Fibroblast of lung (primary cell): ENCODE data around the gene SIX5. TPM values are rescaled to one million over a fixed set of nuclear protein-coding genes. Genes with fewer than 3 reads are reported as not detected.

ENCODE experiments used
- DNase-seq, 2 donors: peaks; one replicate each; pipeline versions ENCODE4 v3.0.0 to v3.0.0-alpha.2; 2010; ENCODE audit warnings: low read depth in 2 of 2
- H2AFZ ChIP-seq: 2 replicates; pipeline ENCODE4 v1.5.1; 2012; ENCODE audit warnings: low read length, control low read depth, inconsistent platforms
- H3K27ac ChIP-seq: 2 replicates; pipeline ENCODE4 v1.5.1; 2011; ENCODE audit warnings: low read length, control low read depth; ENCODE audit not compliant: insufficient read depth
- H3K27me3 ChIP-seq: 2 replicates; pipeline ENCODE4 v1.5.1; 2011; ENCODE audit warnings: mild to moderate bottlenecking, low read length; ENCODE audit not compliant: control insufficient read depth, insufficient read depth
- H3K36me3 ChIP-seq: 2 replicates; pipeline ENCODE4 v1.5.1; 2011; ENCODE audit warnings: low read length; ENCODE audit not compliant: control insufficient read depth, insufficient read depth
- H3K4me1 ChIP-seq: 2 replicates; pipeline ENCODE4 v1.5.1; 2011; ENCODE audit warnings: low read length; ENCODE audit not compliant: control insufficient read depth, insufficient read depth; ENCODE audit errors: extremely low read depth
- H3K4me2 ChIP-seq: 2 replicates; pipeline ENCODE4 v1.5.1; 2011; ENCODE audit warnings: low read length, control low read depth; ENCODE audit not compliant: insufficient read depth; ENCODE audit errors: extremely low read depth
- H3K4me3 ChIP-seq, 4 experiments: fragments of 200-600 bp in 1 of 4; sonication (generic) in 1 of 4; replicated peaks in 1 of 4; 2 replicates each; pipeline ENCODE4 v1.5.1; 2011 to 2016; ENCODE audit warnings: low read length in 4 of 4, low read depth in 3 of 4, mild to moderate bottlenecking in 3 of 4, control low read depth in 2 of 4, inconsistent platforms in 1 of 4, mixed read lengths in 1 of 4; ENCODE audit not compliant: insufficient read depth in 1 of 4; ENCODE audit errors: control extremely low read depth in 1 of 4
- H3K79me2 ChIP-seq: 2 replicates; pipeline ENCODE4 v1.5.1; 2012; ENCODE audit warnings: mild to moderate bottlenecking, low read length, inconsistent platforms; ENCODE audit not compliant: control insufficient read depth, insufficient read depth
- H3K9ac ChIP-seq: 2 replicates; pipeline ENCODE4 v1.5.1; 2011; ENCODE audit warnings: mild to moderate bottlenecking, low read length, control low read depth; ENCODE audit not compliant: insufficient read depth
- H3K9me3 ChIP-seq: 2 replicates; pipeline ENCODE4 v1.5.1; 2012; ENCODE audit warnings: low read depth, low read length; ENCODE audit not compliant: control insufficient read depth, insufficient read depth
- H4K20me1 ChIP-seq: 2 replicates; pipeline ENCODE4 v1.5.1; 2011; ENCODE audit warnings: low read length; ENCODE audit not compliant: control insufficient read depth, insufficient read depth; ENCODE audit errors: extremely low read depth
- CTCF ChIP-seq, 2 donors: IDR thresholded peaks in 1 of 2; conservative IDR thresholded peaks in 1 of 2; 1 replicate in 1 of 2; 2 replicates in 1 of 2; pipeline ENCODE4 v1.5.1; 2011 to 2012; ENCODE audit warnings: low read length in 2 of 2, control low read depth in 1 of 2, inconsistent platforms in 1 of 2, low read depth in 1 of 2, mild to moderate bottlenecking in 1 of 2
- EZH2 ChIP-seq: IDR thresholded peaks from 2 replicates; pipeline ENCODE4 v1.5.1; 2012; ENCODE audit warnings: low read length, control low read depth, mild to moderate bottlenecking; ENCODE audit errors: missing control alignments
- polyA minus RNA-seq: library from RNA; depleted of rRNA, polyadenylated mRNA; stranded (reverse); fragments of >200 nt; gene quantifications from 2 replicates; pipeline ENCODE4 v1.2.3, GENCODE V29; 2011; ENCODE audit warnings: low replicate concordance
- polyA plus RNA-seq, 2 donors: library from polyadenylated mRNA; depleted of rRNA in 1 of 2; stranded (reverse) in 1 of 2; unstranded in 1 of 2; fragments of >200 nt; gene quantifications; 2 replicates each; pipeline ENCODE4 v1.2.1, GENCODE V29; 2011 to 2012; ENCODE audit warnings: missing spikeins in 1 of 2
- total RNA-seq: library from RNA; depleted of rRNA; stranded (reverse); fragments of >200 nt; gene quantifications from 2 replicates; pipeline ENCODE4 v1.2.1, GENCODE V29; 2014

SIX5 gene
- total RNA-seq (10.7 and 11.6 TPM in 2 replicates), polyA plus RNA-seq (3.4 and 3.7 TPM in 2 replicates), polyA minus RNA-seq (14.8 and 17.8 TPM in 2 replicates)
- 4.6 and 5.3 TPM in 2 replicates for polyA plus RNA-seq (2012)

GRCh38 chr19:45768984-45769782 is at the start of gene SIX5:
SIX5 (minus strand) TSS chr19:45769252; CDS start chr19:45768844, 408 bp downstream.
- Histone ChIP-seq H3K36me3 (peaks cover 16% of the 10 kb centered on the region), H2AFZ (peak within 1 kb of the TSS; percentile 30), H3K4me2 (peak within 1 kb of the TSS; percentile 97), H3K9ac (peak within 1 kb of the TSS; percentile 79), H3K9me3 (no peaks in the 10 kb centered on the region), H4K20me1 (no peaks in the 10 kb centered on the region), H3K4me1 (peaks cover 24% of the 10 kb centered on the region), H3K4me3 (peak within 1 kb of the TSS; percentile 75 to 88 (median 81)), H3K79me2 (peaks cover 4% of the 10 kb centered on the region), H3K27me3 (no peaks in the 10 kb centered on the region), H3K27ac (peak within 1 kb of the TSS; percentile 92)
- peak; percentile 96 to 98 for DNase-seq
- no peak for TF ChIP-seq CTCF (conservative IDR thresholded peaks at IDR 0.05 in 1 of 2, IDR thresholded peaks at IDR 0.05 in 1 of 2; ENCODE audit: low read depth in 1 of 2, low read length in 2 of 2)
- TF ChIP-seq EZH2: no peak

DNA sequence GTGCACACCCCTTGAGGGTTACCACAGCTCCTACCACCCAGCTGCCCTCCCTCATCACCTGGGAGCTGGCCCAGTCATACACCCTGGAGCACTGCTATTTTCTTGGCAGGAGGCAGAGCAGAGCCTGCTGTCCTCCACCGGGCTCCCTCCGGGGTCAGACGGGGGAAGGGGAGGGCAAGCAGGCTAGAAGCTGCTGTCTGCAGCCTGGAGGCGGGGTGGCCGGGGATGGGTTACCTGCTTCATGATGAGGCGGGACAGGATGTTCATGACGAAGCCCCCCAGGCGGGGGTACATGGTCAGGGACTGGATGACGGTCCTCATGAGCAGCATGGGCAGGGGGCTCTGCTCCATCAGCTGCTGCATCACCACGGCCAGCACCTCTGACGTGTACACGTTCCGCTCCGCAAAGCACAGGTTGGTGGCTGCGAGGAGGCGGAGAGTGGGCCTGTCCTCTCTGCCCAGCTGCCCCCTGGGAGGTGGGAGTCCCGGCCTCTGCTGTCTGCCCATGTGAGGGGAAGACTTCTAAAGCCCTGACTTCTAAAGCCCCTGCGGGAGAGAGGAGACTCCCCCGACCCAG is 48.8 kb upstream of the SIX5 start:
- Histone ChIP-seq H3K27ac (no peak overlapping the region), H3K36me3 (peaks cover 15% of the 10 kb centered on the region), H3K4me2 (no peak overlapping the region), H2AFZ (no peak overlapping the region), H4K20me1 (no peaks in the 10 kb centered on the region), H3K4me1 (peaks cover 2% of the 10 kb centered on the region), H3K79me2 (no peaks in the 10 kb centered on the region), H3K27me3 (no peaks in the 10 kb centered on the region), H3K9me3 (no peaks in the 10 kb centered on the region), H3K9ac (no peak overlapping the region), H3K4me3 (no peak overlapping the region)
- no peak for DNase-seq
- TF ChIP-seq EZH2: no peak
- TF ChIP-seq CTCF (conservative IDR thresholded peaks at IDR 0.05 in 1 of 2, IDR thresholded peaks at IDR 0.05 in 1 of 2; ENCODE audit: low read depth in 1 of 2, low read length in 2 of 2): no peak

DNA sequence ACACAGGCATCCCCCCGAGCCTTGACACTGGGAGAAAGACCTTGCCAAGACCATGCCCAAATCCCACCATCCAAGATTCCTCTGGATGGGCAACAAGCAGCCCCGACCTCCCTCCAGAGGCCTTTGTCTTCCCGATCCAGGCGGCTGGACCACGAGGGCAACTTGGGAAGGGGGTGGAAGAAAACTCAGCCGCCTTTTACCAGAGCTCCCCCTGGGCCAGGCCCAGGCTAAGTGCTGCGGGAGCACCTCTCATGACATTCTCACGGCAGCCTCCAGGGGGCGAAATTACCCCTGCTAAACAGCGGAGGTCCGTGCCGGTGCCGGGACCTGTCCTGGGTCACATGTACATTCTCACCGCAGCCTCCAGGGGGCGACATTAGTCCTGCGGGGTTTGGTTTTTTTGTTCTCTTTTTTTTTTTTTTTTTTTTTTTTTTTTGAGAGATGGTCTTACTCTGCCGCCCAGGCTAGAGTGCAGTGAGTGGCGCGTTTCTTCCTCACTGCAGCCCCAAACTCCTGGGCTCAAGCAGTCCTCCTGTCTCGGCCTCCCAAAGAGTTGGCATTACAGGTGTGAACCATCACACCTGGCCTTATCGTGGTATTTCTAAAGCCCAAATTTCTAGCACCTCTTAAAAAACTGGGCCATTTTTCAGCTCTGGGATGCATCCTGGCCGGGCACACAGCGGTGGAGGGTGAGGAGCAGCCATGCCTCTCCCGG is 48.1 kb upstream of the SIX5 start:
- H4K20me1 ChIP-seq: no peaks in the 10 kb centered on the region
- peaks cover 2% of the 10 kb centered on the region for H3K4me1 ChIP-seq
- no peaks in the 10 kb centered on the region for H3K9me3 ChIP-seq
- H3K4me2 ChIP-seq: no peak overlapping the region
- no peak for TF ChIP-seq EZH2
- TF ChIP-seq CTCF (conservative IDR thresholded peaks at IDR 0.05 in 1 of 2, IDR thresholded peaks at IDR 0.05 in 1 of 2; ENCODE audit: low read depth in 1 of 2, low read length in 2 of 2): peak; percentile 94 to 97
- H3K79me2 ChIP-seq: no peaks in the 10 kb centered on the region
- no peak overlapping the region for H3K9ac ChIP-seq
- no peaks in the 10 kb centered on the region for H3K27me3 ChIP-seq
- peaks cover 15% of the 10 kb centered on the region for H3K36me3 ChIP-seq
- no peak overlapping the region for H2AFZ ChIP-seq
- DNase-seq: peak; percentile 83 to 94
- H3K4me3 ChIP-seq: no peak overlapping the region
- no peak overlapping the region for H3K27ac ChIP-seq
